Activated T-helper 17 cell treated with anti-CD3 and anti-CD28 coated beads, Interleukin-2, amount 50 U/mL, for 72 hours (primary cell): ENCODE measurements around the gene RNF26. TPM values are rescaled to one million over a fixed set of nuclear protein-coding genes. Genes with fewer than 3 reads are reported as not detected.

ENCODE experiments used
- ATAC-seq: fragments of 150-1000 bp; cut with Tn5 transposase; replicated peaks from 2 replicates; pipeline ENCODE4 v1.10.0; 2021; ENCODE audit warnings: mild to moderate bottlenecking, moderate library complexity
- H3K27ac Mint-ChIP-seq: one replicate; pipeline ENCODE4 v1.8.0; 2022; ENCODE audit warnings: mixed read lengths
- H3K27me3 Mint-ChIP-seq: one replicate; pipeline ENCODE4 v1.8.0; 2022; ENCODE audit warnings: mixed read lengths
- H3K36me3 Mint-ChIP-seq: one replicate; pipeline ENCODE4 v1.8.0; 2022; ENCODE audit warnings: low read depth, mild to moderate bottlenecking, mixed read lengths
- H3K4me1 Mint-ChIP-seq: one replicate; pipeline ENCODE4 v1.8.0; 2022; ENCODE audit warnings: mixed read lengths
- H3K4me3 Mint-ChIP-seq: one replicate; pipeline ENCODE4 v1.8.0; 2022; ENCODE audit warnings: mild to moderate bottlenecking, mixed read lengths
- H3K9me3 Mint-ChIP-seq: one replicate; pipeline ENCODE4 v1.8.0; 2022; ENCODE audit warnings: mixed read lengths
- total RNA-seq, 2 donors: library from RNA; stranded (reverse); gene quantifications; one replicate each; pipeline ENCODE4 v1.2.3, GENCODE V29; 2022

The RNF26 gene
- total RNA-seq, 2 donors from 2014 or later = 23.7 to 32.6 TPM

DNA sequence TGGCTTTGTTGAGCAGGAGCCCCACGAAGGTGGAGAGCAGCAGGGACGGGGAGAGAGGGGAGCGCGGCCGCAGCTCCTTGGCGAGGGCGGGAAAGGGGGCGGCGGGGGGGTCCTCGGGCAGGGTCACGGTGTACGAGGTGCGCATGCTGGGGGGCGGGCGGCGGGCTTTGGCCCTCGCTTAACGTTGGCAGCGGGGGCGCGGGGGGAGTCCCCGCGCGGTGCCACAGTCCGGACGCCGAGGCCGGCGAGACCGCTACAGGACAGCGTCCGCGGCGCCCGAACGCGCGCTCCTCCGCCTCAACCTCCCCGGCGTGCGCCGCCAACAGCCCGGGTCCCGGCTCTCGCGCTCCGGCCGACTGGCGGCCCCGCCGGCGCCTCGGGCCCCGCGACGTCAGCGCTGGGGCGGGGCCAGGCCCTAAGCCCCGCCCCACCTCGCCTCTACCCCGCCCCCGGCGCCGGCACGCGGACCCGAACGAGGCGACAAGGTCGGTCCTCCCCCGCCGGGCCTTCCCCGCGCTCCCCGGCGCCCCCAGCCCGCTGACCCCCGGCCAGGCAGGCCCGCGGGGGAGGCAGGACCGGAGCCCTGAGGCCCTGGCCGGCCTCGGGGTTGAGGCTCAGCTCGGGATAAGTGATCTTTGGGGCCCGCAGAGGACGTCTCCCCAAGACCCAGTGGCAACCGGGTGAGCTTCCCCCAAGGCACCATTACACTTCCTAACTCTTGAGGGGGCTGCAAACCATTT, 29.7 kb downstream of the RNF26 start:
- H3K27ac Mint-ChIP-seq = no peak overlapping the region
- H3K4me3 Mint-ChIP-seq = peak overlapping the region; percentile 70
- no peaks in the 10 kb centered on the region for H3K36me3 Mint-ChIP-seq
- peak; percentile 54 for ATAC-seq
- H3K9me3 Mint-ChIP-seq = peaks cover 3% of the 10 kb centered on the region
- peaks cover 4% of the 10 kb centered on the region for H3K4me1 Mint-ChIP-seq
- peaks cover 39% of the 10 kb centered on the region for H3K27me3 Mint-ChIP-seq

DNA sequence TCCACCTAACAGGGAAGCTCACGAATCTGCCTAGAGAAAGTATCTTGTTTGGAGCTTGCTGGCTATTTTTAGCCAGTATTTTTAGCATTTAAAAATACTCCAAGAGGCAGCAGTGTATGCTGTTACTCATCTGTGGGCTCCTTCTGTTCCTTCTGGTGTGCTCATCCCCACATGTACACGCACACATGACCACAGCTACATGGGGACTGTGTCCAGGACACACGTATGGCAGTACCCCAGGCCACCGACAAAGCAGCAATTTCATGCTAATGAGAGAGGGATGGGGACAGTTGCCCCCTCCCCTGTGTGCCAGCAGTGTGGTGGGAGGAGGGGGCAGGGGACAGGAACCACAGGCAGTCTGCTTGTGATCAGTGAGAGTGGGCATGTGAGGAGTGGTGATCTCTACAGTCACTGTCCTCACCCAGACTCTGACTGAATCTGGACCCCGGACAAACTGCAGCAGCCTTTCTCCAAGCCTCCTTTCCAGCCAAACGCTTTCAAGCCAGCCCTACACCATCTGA, 30.8 kb downstream of the RNF26 start:
- H3K4me3 Mint-ChIP-seq = peak overlapping the region; percentile 70
- H3K27me3 Mint-ChIP-seq = peaks cover 39% of the 10 kb centered on the region
- no peak for ATAC-seq
- peaks cover 3% of the 10 kb centered on the region for H3K9me3 Mint-ChIP-seq
- peaks cover 4% of the 10 kb centered on the region for H3K4me1 Mint-ChIP-seq
- H3K27ac Mint-ChIP-seq = no peak overlapping the region
- H3K36me3 Mint-ChIP-seq = no peaks in the 10 kb centered on the region

DNA sequence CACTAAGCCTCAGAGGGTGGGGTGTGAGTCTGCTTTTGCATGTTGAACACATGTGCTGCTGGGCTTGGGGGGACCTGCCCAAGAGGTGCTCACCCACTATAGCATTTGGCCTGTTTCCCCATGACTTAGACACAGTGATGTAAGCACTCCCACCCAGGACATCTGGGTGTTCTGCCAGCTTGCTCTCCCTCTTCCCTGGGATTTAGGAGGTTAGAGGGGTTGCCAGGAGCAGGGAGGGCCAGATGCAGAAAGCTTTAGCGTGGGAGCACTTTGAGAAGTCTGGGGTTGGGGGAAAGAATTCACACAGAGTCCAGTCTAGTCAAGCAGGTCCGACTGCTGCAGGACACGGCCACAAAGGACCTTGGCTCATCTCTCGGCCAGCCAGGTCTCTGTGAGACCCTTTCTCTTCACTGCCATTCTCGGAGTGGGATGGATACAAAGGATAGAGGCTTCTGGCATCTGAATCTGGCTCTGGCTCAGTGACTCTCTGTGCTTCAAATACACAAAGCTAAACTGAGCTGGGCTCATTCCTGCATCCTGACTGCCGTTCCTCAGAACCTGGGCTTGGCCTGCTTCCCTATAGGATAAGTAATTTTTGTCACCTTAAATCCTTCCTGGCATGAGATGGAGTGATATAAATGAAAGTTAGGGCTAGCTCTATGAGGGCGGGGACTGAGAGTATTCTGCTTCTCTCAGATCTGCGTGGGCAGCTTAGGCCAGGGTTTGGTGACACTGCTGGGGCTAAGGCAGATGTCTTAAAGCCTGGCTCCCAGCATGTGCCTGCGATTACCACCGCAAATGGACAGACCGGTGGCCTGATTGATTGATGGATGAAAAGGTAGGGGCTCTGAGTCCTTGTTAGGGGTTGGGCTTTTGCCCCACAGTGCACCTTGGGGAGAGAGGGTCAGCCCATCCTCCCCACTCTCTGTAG, 32.6 kb downstream of the RNF26 start:
- H3K9me3 Mint-ChIP-seq = peaks cover 3% of the 10 kb centered on the region
- peaks cover 44% of the 10 kb centered on the region for H3K27me3 Mint-ChIP-seq
- ATAC-seq = no peak
- H3K27ac Mint-ChIP-seq = no peak overlapping the region
- H3K4me1 Mint-ChIP-seq = peaks cover 4% of the 10 kb centered on the region
- no peaks in the 10 kb centered on the region for H3K36me3 Mint-ChIP-seq
- H3K4me3 Mint-ChIP-seq = no peak overlapping the region

DNA sequence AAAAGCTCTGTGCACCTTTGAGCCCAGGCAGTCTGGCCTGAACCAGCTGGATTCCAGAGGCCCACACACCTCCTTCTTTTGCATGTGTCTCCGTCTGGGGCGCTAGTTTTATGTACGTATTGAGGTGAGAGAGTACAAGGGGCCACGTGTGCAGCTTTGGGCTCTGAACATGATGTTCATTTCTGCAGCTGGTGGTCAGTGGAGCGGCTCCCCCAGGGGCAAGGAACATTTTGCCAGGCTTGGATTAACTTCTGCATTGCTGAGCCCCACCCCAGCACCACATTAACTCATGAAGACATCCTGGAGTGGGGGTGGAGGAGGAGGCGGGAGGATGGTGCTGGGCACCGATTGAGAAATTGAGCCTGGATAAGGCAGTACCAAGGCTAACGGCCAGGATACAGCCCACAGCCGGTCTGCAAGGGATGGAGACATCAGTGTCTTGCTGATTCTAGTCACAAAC, 33.4 kb downstream of the RNF26 start:
- Mint-ChIP-seq H3K4me1 (peaks cover 4% of the 10 kb centered on the region), H3K27me3 (peaks cover 37% of the 10 kb centered on the region), H3K9me3 (peaks cover 3% of the 10 kb centered on the region), H3K27ac (no peak overlapping the region), H3K4me3 (no peak overlapping the region), H3K36me3 (no peaks in the 10 kb centered on the region)
- no peak for ATAC-seq

DNA sequence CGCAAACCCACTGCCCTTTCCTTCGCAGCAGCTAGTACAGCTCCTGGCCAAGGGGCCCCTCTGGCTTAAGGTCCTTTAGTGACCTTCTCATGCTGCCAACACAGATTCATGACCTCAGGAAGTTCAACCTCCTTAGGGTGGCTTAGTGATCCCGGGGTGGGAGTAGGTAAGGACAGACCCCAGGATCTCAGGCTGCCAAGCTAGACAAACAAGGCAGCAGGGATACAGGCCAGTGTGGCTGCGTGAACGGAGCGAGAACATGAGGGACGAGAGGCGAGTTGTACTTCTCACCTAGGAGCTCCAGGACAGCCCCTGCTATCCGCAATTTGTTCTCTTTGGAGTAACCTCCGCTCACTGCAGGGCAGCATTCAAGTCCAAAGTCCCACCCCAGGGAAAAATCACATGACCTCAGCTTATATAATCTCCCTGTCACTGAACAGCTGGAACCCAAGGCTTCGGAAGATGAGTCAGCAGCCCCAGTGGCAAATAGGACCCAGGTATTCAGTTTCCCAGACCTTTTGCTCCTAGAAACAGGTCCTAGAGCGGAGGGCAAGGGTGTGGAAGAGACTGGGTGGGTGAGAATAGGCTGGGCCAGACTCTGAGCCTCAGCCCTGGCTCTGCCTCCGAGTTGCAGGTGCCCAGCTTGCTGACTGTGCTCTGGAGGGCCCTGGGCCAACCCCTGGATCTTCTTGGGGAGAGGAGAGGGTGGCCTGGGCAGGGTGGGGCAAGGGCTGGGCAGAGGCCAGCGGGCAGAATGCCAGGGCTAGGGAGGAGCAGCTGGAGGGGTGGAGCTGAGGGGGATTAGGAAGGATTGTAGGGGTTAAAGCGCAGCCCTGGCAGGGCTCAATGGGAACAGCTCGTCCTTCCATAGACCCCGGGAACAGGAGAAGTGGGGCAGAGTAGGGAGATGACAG, 34.1 kb downstream of the RNF26 start:
- H3K27ac Mint-ChIP-seq = no peak overlapping the region
- no peaks in the 10 kb centered on the region for H3K36me3 Mint-ChIP-seq
- ATAC-seq = no peak
- H3K9me3 Mint-ChIP-seq = peaks cover 3% of the 10 kb centered on the region
- no peak overlapping the region for H3K4me3 Mint-ChIP-seq
- H3K27me3 Mint-ChIP-seq = peaks cover 34% of the 10 kb centered on the region
- peaks cover 4% of the 10 kb centered on the region for H3K4me1 Mint-ChIP-seq

DNA sequence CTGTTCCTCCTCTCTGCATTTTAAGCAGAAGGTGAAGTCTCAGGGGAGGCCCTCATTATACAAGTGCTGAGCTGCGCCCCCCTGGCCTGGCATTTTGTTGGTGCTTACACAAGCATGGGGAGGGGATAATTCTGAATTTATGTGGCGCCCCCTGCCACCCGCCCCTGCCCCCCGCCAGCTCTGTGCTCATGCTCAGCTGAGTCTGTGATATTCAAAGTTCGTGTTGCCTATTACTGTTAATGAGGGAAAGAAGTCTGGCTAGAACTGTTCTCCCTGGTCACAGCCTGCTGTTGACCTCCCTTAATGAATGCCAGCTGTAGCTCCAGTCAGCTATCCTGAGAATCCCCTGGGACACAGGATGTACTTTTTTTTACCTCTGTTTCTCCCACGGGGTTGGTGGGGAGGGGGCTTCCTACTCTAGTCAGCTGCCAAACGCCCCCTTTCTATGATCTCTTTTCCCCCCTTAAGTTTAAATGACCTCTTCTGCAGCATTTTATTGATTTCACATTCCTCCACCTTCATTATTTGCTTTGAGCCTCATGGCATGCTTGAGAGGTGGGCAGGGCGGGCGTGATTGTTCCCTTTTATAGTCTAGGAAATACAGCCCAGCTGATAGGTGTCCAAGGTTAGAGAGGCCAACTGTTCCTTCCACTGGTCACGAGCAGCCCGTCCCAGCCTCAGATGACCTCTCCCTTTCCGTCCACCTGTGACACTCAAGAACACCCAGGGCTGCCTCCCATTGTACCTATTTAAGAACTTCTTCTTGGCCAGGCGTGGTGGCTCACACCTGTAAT, 35.0 kb downstream of the RNF26 start:
- H3K4me3 Mint-ChIP-seq = no peak overlapping the region

DNA sequence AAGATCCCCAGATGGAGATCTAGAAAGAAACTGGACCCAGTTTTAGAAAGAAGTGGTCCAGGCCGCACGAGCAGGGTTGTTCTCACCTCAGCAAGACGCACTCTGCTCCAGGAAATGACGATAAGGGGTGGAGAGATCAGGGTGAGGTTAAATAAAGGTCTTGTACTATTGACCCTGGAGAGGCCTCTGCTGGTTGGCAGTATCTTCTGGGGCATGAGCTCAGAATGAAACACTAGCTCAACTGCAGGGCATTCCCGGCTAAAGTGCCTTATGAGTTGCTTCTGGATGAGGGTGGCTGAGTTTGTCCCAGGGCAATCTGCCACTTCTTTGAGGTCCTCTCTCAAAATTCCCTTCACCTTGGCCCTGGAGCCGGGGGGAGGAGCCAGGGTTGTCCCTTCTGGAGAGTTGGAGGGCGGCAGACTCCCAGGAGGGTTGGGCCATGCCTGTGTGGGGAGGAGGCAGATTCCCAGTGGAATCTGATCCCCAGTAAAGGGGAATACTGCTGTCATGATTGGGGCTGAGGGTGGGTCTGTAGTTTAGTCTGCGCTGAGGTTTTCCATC, 36.2 kb downstream of the RNF26 start:
- no peak overlapping the region for H3K27ac Mint-ChIP-seq
- H3K4me1 Mint-ChIP-seq = no peaks in the 10 kb centered on the region
- no peaks in the 10 kb centered on the region for H3K9me3 Mint-ChIP-seq
- peaks cover 23% of the 10 kb centered on the region for H3K27me3 Mint-ChIP-seq
- peak; percentile 75 for ATAC-seq
- no peak overlapping the region for H3K4me3 Mint-ChIP-seq
- no peaks in the 10 kb centered on the region for H3K36me3 Mint-ChIP-seq

More for the DNA sequence above, 35.0 kb downstream of the RNF26 start:
- no peak for ATAC-seq
- Mint-ChIP-seq H3K4me1 (peaks cover 4% of the 10 kb centered on the region), H3K27me3 (peaks cover 34% of the 10 kb centered on the region), H3K36me3 (no peaks in the 10 kb centered on the region), H3K27ac (no peak overlapping the region), H3K9me3 (peaks cover 3% of the 10 kb centered on the region)

DNA sequence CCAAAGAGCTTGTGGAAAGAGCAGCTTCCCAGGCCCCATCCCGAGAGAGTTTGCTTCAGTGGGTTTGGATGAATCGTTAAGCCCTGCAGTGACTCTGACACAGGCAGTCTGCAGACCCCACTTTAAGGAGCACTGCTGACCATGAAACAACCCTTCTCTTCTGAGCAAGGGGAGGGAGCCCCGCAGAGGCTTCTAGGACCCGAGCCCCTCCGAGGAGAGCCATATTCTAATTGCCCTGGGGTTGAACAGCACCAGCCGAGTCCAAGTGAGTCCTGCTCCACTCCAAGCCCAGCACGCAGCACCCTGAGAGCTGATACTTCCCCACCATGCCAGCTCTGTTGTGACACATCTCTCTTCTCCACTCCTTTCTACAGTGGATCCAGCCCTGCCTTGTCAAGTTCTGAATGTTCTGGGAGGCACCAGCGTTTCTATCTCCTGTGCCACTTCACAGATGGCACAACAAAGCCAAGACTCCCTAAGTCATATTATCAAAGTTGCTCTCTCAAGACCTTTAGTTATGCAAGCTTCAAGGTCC, 36.8 kb downstream of the RNF26 start:
- no peak overlapping the region for H3K27ac Mint-ChIP-seq
- no peak overlapping the region for H3K4me3 Mint-ChIP-seq
- H3K9me3 Mint-ChIP-seq = no peaks in the 10 kb centered on the region
- no peak for ATAC-seq
- no peaks in the 10 kb centered on the region for H3K4me1 Mint-ChIP-seq
- peaks cover 21% of the 10 kb centered on the region for H3K27me3 Mint-ChIP-seq
- H3K36me3 Mint-ChIP-seq = no peaks in the 10 kb centered on the region

DNA sequence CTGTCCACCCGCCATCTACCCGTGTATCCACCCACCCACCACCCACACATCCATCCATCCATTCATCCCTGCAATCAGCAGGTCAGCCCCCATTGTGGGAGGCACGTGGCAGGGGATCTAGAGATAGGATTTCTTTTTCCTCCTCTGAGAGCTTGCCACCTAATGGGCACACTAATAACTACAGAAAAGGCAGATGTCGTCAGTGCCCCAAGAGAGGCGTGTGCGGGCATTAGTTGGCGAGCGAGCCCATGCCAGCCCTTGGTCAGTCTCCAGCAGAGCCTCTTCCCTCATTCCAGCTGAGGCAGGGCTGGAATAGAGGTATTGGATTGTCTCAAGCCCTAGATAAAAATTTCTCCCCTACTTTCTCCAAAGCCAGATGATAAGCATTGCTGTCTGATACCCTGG, 37.5 kb downstream of the RNF26 start:
- no peak overlapping the region for H3K4me3 Mint-ChIP-seq
- no peak for ATAC-seq
- no peaks in the 10 kb centered on the region for H3K9me3 Mint-ChIP-seq
- H3K4me1 Mint-ChIP-seq = no peaks in the 10 kb centered on the region
- peaks cover 14% of the 10 kb centered on the region for H3K27me3 Mint-ChIP-seq
- H3K36me3 Mint-ChIP-seq = no peaks in the 10 kb centered on the region
- no peak overlapping the region for H3K27ac Mint-ChIP-seq

DNA sequence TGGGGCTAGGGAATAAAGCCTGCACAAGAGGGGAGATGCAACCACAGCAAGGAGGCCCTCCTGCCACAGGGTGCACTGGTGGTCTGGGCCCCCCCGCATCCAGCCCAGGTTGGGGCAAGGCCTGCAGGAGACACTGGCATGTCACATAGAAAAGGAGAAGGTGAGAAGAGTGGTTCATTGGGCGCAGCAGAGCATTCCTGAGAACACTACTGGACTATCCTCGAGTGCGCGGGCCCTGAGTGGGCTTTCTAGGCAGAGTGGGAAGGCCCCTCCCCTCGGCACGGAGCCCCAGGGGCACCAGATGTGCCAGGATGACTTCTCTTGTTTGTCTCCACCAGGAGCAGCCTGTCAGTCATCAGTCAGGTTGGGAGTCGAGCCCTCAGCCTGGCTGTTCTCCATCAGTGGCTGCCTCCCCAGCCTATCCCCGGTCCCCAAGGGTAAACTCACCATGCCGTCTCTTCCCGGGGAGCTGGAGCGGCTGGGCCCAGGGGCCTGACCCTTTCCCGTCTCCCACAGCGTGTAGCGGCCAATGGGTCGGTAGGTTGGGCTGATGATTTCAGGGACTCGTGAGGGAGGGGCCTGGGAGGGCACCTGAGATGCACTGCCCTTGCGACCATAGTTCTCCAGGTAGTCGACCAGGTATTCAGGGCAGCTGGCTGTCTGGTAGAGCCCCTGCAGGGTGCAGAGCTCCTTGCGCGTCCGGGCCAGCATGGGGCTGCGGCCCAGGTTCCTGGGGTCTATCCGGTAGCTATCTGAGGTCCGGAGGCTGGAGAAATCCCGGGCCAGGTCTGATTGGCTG, 38.1 kb downstream of the RNF26 start:
- no peaks in the 10 kb centered on the region for H3K4me1 Mint-ChIP-seq
- H3K4me3 Mint-ChIP-seq = no peak overlapping the region
- no peak for ATAC-seq
- no peak overlapping the region for H3K27ac Mint-ChIP-seq
- no peaks in the 10 kb centered on the region for H3K9me3 Mint-ChIP-seq
- no peaks in the 10 kb centered on the region for H3K36me3 Mint-ChIP-seq
- peaks cover 9% of the 10 kb centered on the region for H3K27me3 Mint-ChIP-seq

DNA sequence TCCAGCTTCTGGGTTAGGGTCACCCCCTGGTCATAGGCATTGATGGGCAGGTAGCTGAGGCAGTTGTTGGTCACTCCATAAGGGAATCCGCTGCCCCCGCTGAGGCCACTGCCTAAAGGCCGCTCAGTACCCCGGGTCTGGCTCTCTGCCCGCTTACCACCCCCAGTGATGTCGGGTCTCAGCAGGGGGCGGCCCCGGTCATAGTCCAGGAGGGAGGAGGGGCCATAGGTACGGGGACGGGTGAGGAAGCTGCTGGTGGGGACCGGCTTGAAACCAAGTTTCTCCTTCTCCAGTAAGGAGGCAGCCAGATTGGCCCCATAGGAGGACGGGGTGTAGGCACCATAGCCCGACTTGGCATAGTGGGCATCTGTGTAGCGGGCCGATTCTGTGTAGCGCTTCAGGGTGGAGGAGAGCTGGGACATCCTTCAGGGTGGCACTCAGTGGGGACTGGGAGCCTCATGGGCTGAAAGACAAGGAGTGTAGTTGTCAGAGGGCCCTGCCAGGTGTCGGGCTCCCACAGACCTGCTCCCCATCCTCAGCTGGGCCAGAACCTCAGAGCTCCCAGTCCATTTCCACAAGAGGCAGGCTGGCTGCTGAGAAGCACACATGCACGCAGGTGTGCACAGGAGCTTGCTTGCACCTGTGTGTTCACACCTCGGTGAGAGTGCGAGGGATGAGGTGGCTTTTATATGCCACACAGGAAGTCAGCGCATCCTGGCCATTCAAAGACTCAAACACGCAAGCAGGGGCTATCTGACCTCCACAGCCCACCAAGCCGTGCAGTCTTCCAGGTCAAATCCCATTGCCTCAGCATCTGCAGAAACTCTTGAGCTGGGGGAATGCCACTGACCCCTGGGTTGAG, 39.0 kb downstream of the RNF26 start:
- H3K4me1 Mint-ChIP-seq = no peaks in the 10 kb centered on the region
- H3K9me3 Mint-ChIP-seq = no peaks in the 10 kb centered on the region
- no peaks in the 10 kb centered on the region for H3K36me3 Mint-ChIP-seq
- H3K27ac Mint-ChIP-seq = no peak overlapping the region
- no peak for ATAC-seq
- H3K4me3 Mint-ChIP-seq = no peak overlapping the region
- peaks cover 6% of the 10 kb centered on the region for H3K27me3 Mint-ChIP-seq
